Measurements from ENCODE around the gene GUCY1A1.

DNA sequence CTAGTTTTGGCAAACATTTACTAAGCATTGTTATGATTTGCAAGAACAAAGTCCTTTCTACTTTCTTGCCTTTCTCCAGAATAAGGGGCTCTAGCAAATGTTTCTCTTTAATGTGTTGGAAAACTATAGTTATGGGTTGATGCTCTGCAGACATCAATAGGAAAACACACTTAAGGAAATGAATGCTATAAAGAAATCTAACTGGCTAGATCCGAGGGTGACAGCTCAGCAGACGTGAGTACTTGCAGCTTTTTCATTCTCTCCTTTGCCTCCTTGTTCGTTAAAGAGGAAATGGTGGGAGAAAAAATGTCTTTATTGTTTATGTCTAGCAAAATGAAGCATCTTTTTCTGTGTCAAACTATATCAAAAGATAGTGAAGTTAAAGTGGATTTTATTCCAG is 98.5 kb downstream of the GUCY1A1 start:
- TF ChIP-seq POLR2AphosphoS5 (IDR thresholded peaks at IDR 0.05) = no peak
- TF ChIP-seq, protein P1, sequence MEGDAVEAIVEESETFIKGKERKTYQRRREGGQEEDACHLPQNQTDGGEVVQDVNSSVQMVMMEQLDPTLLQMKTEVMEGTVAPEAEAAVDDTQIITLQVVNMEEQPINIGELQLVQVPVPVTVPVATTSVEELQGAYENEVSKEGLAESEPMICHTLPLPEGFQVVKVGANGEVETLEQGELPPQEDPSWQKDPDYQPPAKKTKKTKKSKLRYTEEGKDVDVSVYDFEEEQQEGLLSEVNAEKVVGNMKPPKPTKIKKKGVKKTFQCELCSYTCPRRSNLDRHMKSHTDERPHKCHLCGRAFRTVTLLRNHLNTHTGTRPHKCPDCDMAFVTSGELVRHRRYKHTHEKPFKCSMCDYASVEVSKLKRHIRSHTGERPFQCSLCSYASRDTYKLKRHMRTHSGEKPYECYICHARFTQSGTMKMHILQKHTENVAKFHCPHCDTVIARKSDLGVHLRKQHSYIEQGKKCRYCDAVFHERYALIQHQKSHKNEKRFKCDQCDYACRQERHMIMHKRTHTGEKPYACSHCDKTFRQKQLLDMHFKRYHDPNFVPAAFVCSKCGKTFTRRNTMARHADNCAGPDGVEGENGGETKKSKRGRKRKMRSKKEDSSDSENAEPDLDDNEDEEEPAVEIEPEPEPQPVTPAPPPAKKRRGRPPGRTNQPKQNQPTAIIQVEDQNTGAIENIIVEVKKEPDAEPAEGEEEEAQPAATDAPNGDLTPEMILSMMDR (IDR thresholded peaks at IDR 0.05 in 8 of 11, conservative IDR thresholded peaks at IDR 0.05 in 3 of 11) = no peak
- TF ChIP-seq POLR2A (IDR thresholded peaks at IDR 0.05) = no peak

All from spleen (tissue), 7 donors.